ENCODE results near the gene CSNK1G2. TPM values are rescaled to one million over a fixed set of nuclear protein-coding genes. Genes with fewer than 3 reads are reported as not detected.

The CSNK1G2 gene
- total and polyA plus RNA-seq, 2 experiments from 2014 or later: 39.6 to 147 TPM

- no peak for TF ChIP-seq CTCF (conservative IDR thresholded peaks at IDR 0.05; ENCODE audit: low read depth in 2 of 2)
- TF ChIP-seq NANOG (IDR thresholded peaks at IDR 0.05; ENCODE audit: borderline replicate concordance): no peak
- TF ChIP-seq JUNB (IDR thresholded peaks at IDR 0.05; ENCODE audit: unreplicated experiment): no peak
- TF ChIP-seq POLR2AphosphoS5 (IDR thresholded peaks at IDR 0.05; ENCODE audit: low read depth): no peak
- TF ChIP-seq CREB1 (CRISPR knock-in tag; IDR thresholded peaks at IDR 0.05; ENCODE audit: low read depth): no peak
- TF ChIP-seq STAT1 (IDR thresholded peaks at IDR 0.05; ENCODE audit: unreplicated experiment): no peak
- TF ChIP-seq ZNF114 (CRISPR knock-in tag; IDR thresholded peaks at IDR 0.05): no peak
- no peak for TF ChIP-seq EZH2phosphoT487 (IDR thresholded peaks at IDR 0.05; ENCODE audit: unreplicated experiment)
These were observed 30.8 kb upstream of the CSNK1G2 start (continued) for GRCh38 chr19:1910177-1910576.

- H3K79me2 ChIP-seq (replicated peaks; ENCODE audit: insufficient read depth): peaks cover 71% of the 10 kb centered on the region
- TF ChIP-seq REST (IDR thresholded peaks at IDR 0.05; ENCODE audit: unreplicated experiment) (no peak), STAT1 (IDR thresholded peaks at IDR 0.05; ENCODE audit: unreplicated experiment) (no peak), POLR2AphosphoS5 (IDR thresholded peaks at IDR 0.05; ENCODE audit: low read depth) (no peak), EZH2 (IDR thresholded peaks at IDR 0.05; ENCODE audit: low read depth, unreplicated experiment) (no peak), ETS1 (IDR thresholded peaks at IDR 0.05) (no peak), ZNF462 (CRISPR knock-in tag; IDR thresholded peaks at IDR 0.05) (no peak), ZNF331 (CRISPR knock-in tag; IDR thresholded peaks at IDR 0.05; ENCODE audit: low read depth) (no peak), ZNF114 (CRISPR knock-in tag; IDR thresholded peaks at IDR 0.05) (no peak), EZH2phosphoT487 (IDR thresholded peaks at IDR 0.05; ENCODE audit: unreplicated experiment) (no peak)
These were observed 29.9 kb upstream of the CSNK1G2 start for GRCh38 chr19:1911098-1911497.

More at GRCh38 chr19:1911098-1911497, 29.9 kb upstream of the CSNK1G2 start:
- Histone ChIP-seq H3K9me2 (ENCODE audit: insufficient read depth) (no peaks in the 10 kb centered on the region), H3K27ac (ENCODE audit: low read depth) (peak overlapping the region; percentile 59; the same call in 1 of the 2 replicates), H2AFZ (no peak overlapping the region), H3K27me3 (ENCODE audit: insufficient read depth) (no peaks in the 10 kb centered on the region), H3K4me2 (no peak overlapping the region), H3K36me3 (ENCODE audit: insufficient read depth) (no peaks in the 10 kb centered on the region), H3K4me3 (no peak overlapping the region), H3K4me1 (ENCODE audit: insufficient read depth) (no peaks in the 10 kb centered on the region; the same call in 1 of the 2 replicates), H4K20me1 (replicated peaks; ENCODE audit: insufficient read depth) (peaks cover 5% of the 10 kb centered on the region), H3F3A (replicated peaks; ENCODE audit: low read depth) (no peaks in the 10 kb centered on the region; the same call in 1 of the 2 replicates)
- Mint-ChIP-seq H3K27me3 (ENCODE audit: insufficient read depth, low read depth, poor library complexity) (peaks cover 6% of the 10 kb centered on the region), H3K9me3 (no peaks in the 10 kb centered on the region), H3K4me3 (no peak overlapping the region), H3K36me3 (ENCODE audit: low read depth) (peaks cover 18% of the 10 kb centered on the region), H3K27ac (no peak overlapping the region), H3K4me1 (0 out of 3 replicates have a peak, but pooled peaks cover 2% of the 10 kb centered on the region)
- no peak for ATAC-seq
- DNase-seq (ENCODE audit: low spot score): no peak

Measured in GM23338 (cell line).